H54 (cell line): Measurements from ENCODE around the gene AARS2.

Source experiments
- DNase-seq: peaks from one replicate; pipeline ENCODE4 v3.0.0; 2011; ENCODE audit warnings: low spot score, mixed read lengths; ENCODE audit not compliant: insufficient read length
- FAIRE-seq: peaks from 3 replicates; lab custom pipeline; 2011; peaks lifted over from hg19 to GRCh38; lab: Jason Lieb, UNC
- POLR2A ChIP-seq: IDR thresholded peaks from 2 replicates; pipeline ENCODE4 v1.6.1; 2011; ENCODE audit warnings: low read depth, mild to moderate bottlenecking, low read length

AARS2 gene

GRCh38 chr6:44301106-44301505 is 12.0 kb downstream of the AARS2 start:
- no peak for DNase-seq
- no peak for FAIRE-seq
- no peak for TF ChIP-seq POLR2A

- FAIRE-seq (no peak), DNase-seq (no peak)
- TF ChIP-seq POLR2A, result no peak
Observed at GRCh38 chr6:44300292-44300823, 12.8 kb downstream of the AARS2 start.

GRCh38 chr6:44298864-44299263 is 14.3 kb downstream of the AARS2 start:
- FAIRE-seq (no peak), DNase-seq (no peak)
- no peak for TF ChIP-seq POLR2A

GRCh38 chr6:44298055-44298803 is 14.9 kb downstream of the AARS2 start:
- TF ChIP-seq POLR2A, result no peak
- DNase-seq, result no peak
- no peak for FAIRE-seq

GRCh38 chr6:44297063-44298038 is 15.8 kb downstream of the AARS2 start:
- TF ChIP-seq POLR2A, result no peak
- DNase-seq (no peak), FAIRE-seq (no peak)

GRCh38 chr6:44294832-44295791 is 18.0 kb downstream of the AARS2 start:
- FAIRE-seq (no peak), DNase-seq (no peak)
- TF ChIP-seq POLR2A, result no peak

GRCh38 chr6:44292661-44293365 is 20.3 kb downstream of the AARS2 start:
- TF ChIP-seq POLR2A, result no peak
- DNase-seq (no peak), FAIRE-seq (no peak)

- no peak for FAIRE-seq
- no peak for DNase-seq
- TF ChIP-seq POLR2A, result no peak
Observed at GRCh38 chr6:44291841-44292240, 21.3 kb downstream of the AARS2 start.

- FAIRE-seq (no peak), DNase-seq (no peak)
- TF ChIP-seq POLR2A, result no peak
Observed at GRCh38 chr6:44289726-44290260, 23.4 kb downstream of the AARS2 start.

GRCh38 chr6:44286747-44287146 is 26.4 kb downstream of the AARS2 start:
- FAIRE-seq (no peak), DNase-seq (no peak)
- TF ChIP-seq POLR2A, result no peak

GRCh38 chr6:44286285-44286565 is 26.9 kb downstream of the AARS2 start:
- DNase-seq (no peak), FAIRE-seq (no peak)
- no peak for TF ChIP-seq POLR2A

GRCh38 chr6:44285552-44286284 is 27.4 kb downstream of the AARS2 start:
- FAIRE-seq (no peak), DNase-seq (no peak)
- no peak for TF ChIP-seq POLR2A
